Testis (tissue), 2 donors: ENCODE results near the gene SSTR4.

Source experiments
- CTCF ChIP-seq, 3 experiments: fragments of 450-650 bp in 2 of 3; fragments of 200-600 bp in 1 of 3; sonication (generic) in 1 of 3; IDR thresholded peaks; one replicate each; pipeline ENCODE4 v1.5.1; 2016 to 2019; ENCODE audit warnings: antibody characterized with exemption in 3 of 3, mild to moderate bottlenecking in 2 of 3, moderate library complexity in 1 of 3
- POLR2A ChIP-seq: fragments of 450-650 bp; IDR thresholded peaks from one replicate; pipeline ENCODE4 v1.6.1; 2017; ENCODE audit warnings: antibody characterized with exemption, mild to moderate bottlenecking, moderate library complexity

GRCh38 chr20:23042270-23042669 is 7.2 kb downstream of the SSTR4 start:
- TF ChIP-seq CTCF (IDR thresholded peaks at IDR 0.05): no peak
- no peak for TF ChIP-seq POLR2A
